Calu3 (cell line): ENCODE results near the gene ALG14. TPM values are rescaled to one million over a fixed set of nuclear protein-coding genes. Genes with fewer than 3 reads are reported as not detected.

ENCODE experiments used
- BruUV-seq: library from RNA; stranded (reverse); fragments of 400-500 nt; replicated peaks from 2 replicates; lab custom pipeline; 2021; lab: Mats Ljungman, UMichigan
- CTCF ChIA-PET: fragments of 300-600 bp; sonication (Branson Sonifier 250); formaldehyde crosslinking; loops from one replicate; lab custom pipeline; 2022; ENCODE audit warnings: antibody characterized with exemption; lab: Charles Lee
- DNase-seq: peaks from one replicate; pipeline ENCODE4 v3.0.0; 2022
- H3K27ac Mint-ChIP-seq: one replicate; pipeline ENCODE4 v1.8.0; 2022; ENCODE audit warnings: mixed read lengths; ENCODE audit not compliant: unreplicated experiment
- H3K27me3 Mint-ChIP-seq: one replicate; pipeline ENCODE4 v1.8.0; 2022; ENCODE audit warnings: mixed read lengths; ENCODE audit not compliant: unreplicated experiment
- H3K36me3 Mint-ChIP-seq: one replicate; pipeline ENCODE4 v1.8.0; 2022; ENCODE audit warnings: mild to moderate bottlenecking, moderate library complexity, mixed read lengths; ENCODE audit not compliant: insufficient read depth, unreplicated experiment
- H3K4me1 Mint-ChIP-seq: one replicate; pipeline ENCODE4 v1.8.0; 2022; ENCODE audit warnings: mild to moderate bottlenecking, low read depth, mixed read lengths; ENCODE audit not compliant: unreplicated experiment
- H3K4me3 Mint-ChIP-seq: one replicate; pipeline ENCODE4 v1.8.0; 2022; ENCODE audit warnings: mild to moderate bottlenecking, low read depth, moderate library complexity, mixed read lengths; ENCODE audit not compliant: unreplicated experiment
- H3K9me3 Mint-ChIP-seq: one replicate; pipeline ENCODE4 v1.8.0; 2022; ENCODE audit warnings: low read depth, mixed read lengths; ENCODE audit not compliant: unreplicated experiment
- CTCF ChIP-seq: fragments of 200-600 bp; IDR thresholded peaks from one replicate; pipeline ENCODE4 v1.8.0; 2022; ENCODE audit warnings: antibody characterized with exemption; ENCODE audit not compliant: unreplicated experiment
- intact Hi-C: fragments of 100-400 bp; cut with micrococcal nuclease; formaldehyde crosslinking; loops from one replicate; pipeline ENCODE4 v1.10.0; 2022; ENCODE audit not compliant: unreplicated experiment
- total RNA-seq: library from RNA; stranded (reverse); gene quantifications from 2 replicates; pipeline ENCODE4 v1.2.3, GENCODE V29; 2022

Gene ALG14
- total RNA-seq, 1 experiment from 2014 or later = 5.8 TPM

- H3K4me3 Mint-ChIP-seq = peak overlapping the region; percentile 71
These were observed 43.0 kb upstream of the ALG14 start for GRCh38 chr1:95115708-95116137.

GRCh38 chr1:95113684-95114083, 40.9 kb upstream of the ALG14 start:
- BruUV-seq = no TSS peak
- Mint-ChIP-seq H3K4me1 (peaks cover 8% of the 10 kb centered on the region), H3K4me3 (no peak overlapping the region), H3K27ac (no peak overlapping the region), H3K27me3 (no peaks in the 10 kb centered on the region), H3K36me3 (peaks cover 19% of the 10 kb centered on the region), H3K9me3 (no peaks in the 10 kb centered on the region)
- intact Hi-C loops = no loop called here
- DNase-seq = no peak
- CTCF ChIA-PET = no interaction called here
- no peak for TF ChIP-seq CTCF

More at GRCh38 chr1:95115708-95116137, 43.0 kb upstream of the ALG14 start:
- intact Hi-C loops = loop anchor here (2.0 to 5.0 kb wide), 3 partner anchors 33 to 117 kb away; no protein-coding TSS in a partner anchor
- no peak for TF ChIP-seq CTCF
- Mint-ChIP-seq H3K36me3 (peaks cover 19% of the 10 kb centered on the region), H3K9me3 (no peaks in the 10 kb centered on the region), H3K4me1 (peaks cover 28% of the 10 kb centered on the region), H3K27ac (no peak overlapping the region), H3K27me3 (no peaks in the 10 kb centered on the region)
- no TSS peak for BruUV-seq
- CTCF ChIA-PET = interaction anchor here (1.1 to 1.3 kb wide), 4 partner anchors 11 to 261 kb away, joined by 3 to 7 read pairs (median 4); partner anchors contain the start of gene RWDD3
- DNase-seq = no peak

DNA sequence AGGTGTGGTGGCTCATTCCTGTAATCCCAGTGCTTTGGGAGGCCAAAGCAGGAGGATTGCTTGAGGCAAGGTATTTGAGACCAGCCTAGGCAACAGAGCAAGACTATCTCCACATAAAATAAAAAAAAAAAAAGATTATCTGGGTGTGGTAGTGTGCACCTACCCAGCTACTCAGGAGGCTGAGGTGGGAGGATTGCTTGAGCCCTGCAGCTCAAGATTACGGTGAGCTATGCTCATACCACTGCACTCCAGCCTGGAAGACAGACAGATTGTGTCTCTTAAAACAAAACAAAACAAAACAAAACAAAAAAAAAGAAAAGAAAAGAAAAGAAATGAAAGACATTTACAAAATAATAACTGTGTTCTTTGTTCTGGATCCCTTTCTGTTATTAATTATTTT, 38.3 kb upstream of the ALG14 start:
- no peak for TF ChIP-seq CTCF
- H3K27ac Mint-ChIP-seq = no peak overlapping the region
- BruUV-seq = no TSS peak

GRCh38 chr1:95108792-95109191, 36.0 kb upstream of the ALG14 start:
- H3K36me3 Mint-ChIP-seq = no peaks in the 10 kb centered on the region
- H3K27me3 Mint-ChIP-seq = no peaks in the 10 kb centered on the region
- no peaks in the 10 kb centered on the region for H3K4me1 Mint-ChIP-seq
- CTCF ChIA-PET = no interaction called here
- no TSS peak for BruUV-seq
- H3K4me3 Mint-ChIP-seq = no peak overlapping the region
- no peak overlapping the region for H3K27ac Mint-ChIP-seq
- no peaks in the 10 kb centered on the region for H3K9me3 Mint-ChIP-seq
- intact Hi-C loops = no loop called here
- DNase-seq = no peak
- no peak for TF ChIP-seq CTCF

More for the DNA sequence above, 38.3 kb upstream of the ALG14 start:
- H3K36me3 Mint-ChIP-seq = no peaks in the 10 kb centered on the region
- no peaks in the 10 kb centered on the region for H3K27me3 Mint-ChIP-seq
- no peaks in the 10 kb centered on the region for H3K4me1 Mint-ChIP-seq
- H3K9me3 Mint-ChIP-seq = no peaks in the 10 kb centered on the region
- DNase-seq = no peak
- H3K4me3 Mint-ChIP-seq = no peak overlapping the region
- intact Hi-C loops = no loop called here
- CTCF ChIA-PET = no interaction called here
